ENCODE data around the gene LRGUK.
A peak's percentile ranks its signal among the peaks of the same experiment; 100 is the strongest.

LRGUK gene

GRCh38 chr7:134126146-134126545, 994 bp upstream of the LRGUK start:
- Histone ChIP-seq H4K8ac (ENCODE audit: low read length) (no peak overlapping the region), H3K4me2 (ENCODE audit: low read length, poor library complexity, severe bottlenecking) (no peak overlapping the region), H4K91ac (ENCODE audit: low read length) (no peak overlapping the region), H3K36me3 (ENCODE audit: control insufficient read depth in 1 of 2, insufficient read depth in 2 of 2, low read depth in 1 of 2, low read length in 2 of 2) (no peaks in the 10 kb centered on the region), H3K4me3 (ENCODE audit: insufficient read depth in 1 of 2, low read depth in 1 of 2, low read length in 2 of 2) (no peak overlapping the region), H2BK120ac (ENCODE audit: low read depth, low read length) (no peak overlapping the region), H3K4ac (ENCODE audit: low read depth in 1 of 2, low read length in 2 of 2) (no peak overlapping the region), H2AK5ac (ENCODE audit: low read length, severe bottlenecking) (no peak overlapping the region), H3K4me1 (ENCODE audit: control insufficient read depth, insufficient read depth, low read depth, low read length) (peaks cover 5% of the 10 kb centered on the region), H3K9me3 (ENCODE audit: control insufficient read depth, low read length) (no peaks in the 10 kb centered on the region), H2AFZ (ENCODE audit: low read depth, low read length) (no peak overlapping the region), H3K23ac (ENCODE audit: low read length in 2 of 2) (no peak overlapping the region), H3K79me1 (replicated peaks; ENCODE audit: low read length, poor library complexity, severe bottlenecking) (no peaks in the 10 kb centered on the region), H3K14ac (ENCODE audit: low read length in 2 of 2) (no peak overlapping the region), H2BK5ac (ENCODE audit: low read depth, low read length, poor library complexity, severe bottlenecking) (no peak overlapping the region), H3K27me3 (ENCODE audit: control insufficient read depth in 1 of 2, insufficient read depth in 1 of 2, low read length in 2 of 2) (peaks cover 10 to 14% of the 10 kb centered on the region in 2 experiments), H3K18ac (ENCODE audit: low read depth in 1 of 2, low read length in 2 of 2) (no peak overlapping the region), H3K27ac (ENCODE audit: low read length, poor library complexity, severe bottlenecking) (no peak overlapping the region), H2BK12ac (ENCODE audit: low read length in 2 of 2) (no peak overlapping the region), H3K9ac (ENCODE audit: low read length) (no peak overlapping the region), H2BK15ac (ENCODE audit: low read depth, poor library complexity, severe bottlenecking) (no peak overlapping the region)
- 98% methylated on average over 2 of the region's 5 CpGs for WGBS
- no peak for DNase-seq

- no peak overlapping the region for H3K27ac ChIP-seq (ENCODE audit: low read length, poor library complexity, severe bottlenecking)
- WGBS, result 23% methylated on average over 6 of the region's 6 CpGs
- no peaks in the 10 kb centered on the region for H3K9me3 ChIP-seq (ENCODE audit: control insufficient read depth, low read length)
- H3K4ac ChIP-seq (ENCODE audit: low read depth in 1 of 2, low read length in 2 of 2), result no peak overlapping the region
- H2BK5ac ChIP-seq (ENCODE audit: low read depth, low read length, poor library complexity, severe bottlenecking), result no peak overlapping the region
- no peak overlapping the region for H2BK12ac ChIP-seq (ENCODE audit: low read length in 2 of 2)
- H2AFZ ChIP-seq (ENCODE audit: low read depth, low read length), result no peak overlapping the region
- no peaks in the 10 kb centered on the region for H3K36me3 ChIP-seq (ENCODE audit: control insufficient read depth in 1 of 2, insufficient read depth in 2 of 2, low read depth in 1 of 2, low read length in 2 of 2)
- H3K14ac ChIP-seq (ENCODE audit: low read length in 2 of 2), result no peak overlapping the region
- H3K79me1 ChIP-seq (replicated peaks; ENCODE audit: low read length, poor library complexity, severe bottlenecking), result no peaks in the 10 kb centered on the region
- H2AK5ac ChIP-seq (ENCODE audit: low read length, severe bottlenecking), result no peak overlapping the region
- H2BK120ac ChIP-seq (ENCODE audit: low read depth, low read length), result no peak overlapping the region
- no peak overlapping the region for H3K18ac ChIP-seq (ENCODE audit: low read depth in 1 of 2, low read length in 2 of 2)
- H3K4me1 ChIP-seq (ENCODE audit: control insufficient read depth, insufficient read depth, low read depth, low read length), result peaks cover 5% of the 10 kb centered on the region
- peak overlapping the region; percentile 99 for H3K4me2 ChIP-seq (ENCODE audit: low read length, poor library complexity, severe bottlenecking)
- H3K4me3 ChIP-seq (ENCODE audit: insufficient read depth in 1 of 2, low read depth in 1 of 2, low read length in 2 of 2), result peak overlapping the region in 1 of 2 experiments; percentile 90
- no peak overlapping the region for H4K8ac ChIP-seq (ENCODE audit: low read length)
- peak overlapping the region; percentile 80 for H3K9ac ChIP-seq (ENCODE audit: low read length)
- H2BK15ac ChIP-seq (ENCODE audit: low read depth, poor library complexity, severe bottlenecking), result no peak overlapping the region
- no peak overlapping the region for H3K23ac ChIP-seq (ENCODE audit: low read length in 2 of 2)
- H3K27me3 ChIP-seq (ENCODE audit: control insufficient read depth in 1 of 2, insufficient read depth in 1 of 2, low read length in 2 of 2), result peaks cover 14 to 18% of the 10 kb centered on the region in 2 experiments
- no peak for DNase-seq
- H4K91ac ChIP-seq (ENCODE audit: low read length), result no peak overlapping the region
Observed at GRCh38 chr7:134126596-134126965, 559 bp upstream of the LRGUK start.

- Histone ChIP-seq H2AK5ac (ENCODE audit: low read length, severe bottlenecking) (no peak overlapping the region), H3K27ac (ENCODE audit: low read length, poor library complexity, severe bottlenecking) (no peak overlapping the region)
- 84% methylated on average over 3 of the region's 5 CpGs for WGBS
Observed at GRCh38 chr7:134128829-134129228, 1.7 kb downstream of the LRGUK start.

GRCh38 chr7:134129856-134130523, 2.9 kb downstream of the LRGUK start:
- Histone ChIP-seq H4K8ac (ENCODE audit: low read length) (no peak overlapping the region), H2AK5ac (ENCODE audit: low read length, severe bottlenecking) (no peak overlapping the region), H2BK5ac (ENCODE audit: low read depth, low read length, poor library complexity, severe bottlenecking) (no peak overlapping the region), H3K4me1 (ENCODE audit: control insufficient read depth, insufficient read depth, low read depth, low read length) (peaks cover 5% of the 10 kb centered on the region), H3K36me3 (ENCODE audit: control insufficient read depth in 1 of 2, insufficient read depth in 2 of 2, low read depth in 1 of 2, low read length in 2 of 2) (no peaks in the 10 kb centered on the region), H3K27ac (ENCODE audit: low read length, poor library complexity, severe bottlenecking) (no peak overlapping the region), H3K18ac (ENCODE audit: low read depth in 1 of 2, low read length in 2 of 2) (no peak overlapping the region), H3K4ac (ENCODE audit: low read depth in 1 of 2, low read length in 2 of 2) (no peak overlapping the region), H2BK12ac (ENCODE audit: low read length in 2 of 2) (no peak overlapping the region), H3K4me2 (ENCODE audit: low read length, poor library complexity, severe bottlenecking) (no peak overlapping the region), H2BK120ac (ENCODE audit: low read depth, low read length) (no peak overlapping the region), H2AFZ (ENCODE audit: low read depth, low read length) (no peak overlapping the region), H3K27me3 (ENCODE audit: control insufficient read depth in 1 of 2, insufficient read depth in 1 of 2, low read length in 2 of 2) (peaks cover 21 to 22% of the 10 kb centered on the region in 2 experiments), H3K9ac (ENCODE audit: low read length) (no peak overlapping the region), H4K91ac (ENCODE audit: low read length) (no peak overlapping the region), H3K23ac (ENCODE audit: low read length in 2 of 2) (no peak overlapping the region), H3K4me3 (ENCODE audit: insufficient read depth in 1 of 2, low read depth in 1 of 2, low read length in 2 of 2) (no peak overlapping the region), H2BK15ac (ENCODE audit: low read depth, poor library complexity, severe bottlenecking) (no peak overlapping the region), H3K79me1 (replicated peaks; ENCODE audit: low read length, poor library complexity, severe bottlenecking) (no peaks in the 10 kb centered on the region), H3K9me3 (ENCODE audit: control insufficient read depth, low read length) (no peaks in the 10 kb centered on the region), H3K14ac (ENCODE audit: low read length in 2 of 2) (no peak overlapping the region)
- 73% methylated on average over 1 of the region's 2 CpGs for WGBS
- DNase-seq, result no peak

More at GRCh38 chr7:134128829-134129228, 1.7 kb downstream of the LRGUK start:
- H3K4me2 ChIP-seq (ENCODE audit: low read length, poor library complexity, severe bottlenecking), result no peak overlapping the region
- H3K23ac ChIP-seq (ENCODE audit: low read length in 2 of 2), result no peak overlapping the region
- peaks cover 21 to 22% of the 10 kb centered on the region in 2 experiments for H3K27me3 ChIP-seq (ENCODE audit: control insufficient read depth in 1 of 2, insufficient read depth in 1 of 2, low read length in 2 of 2)
- H3K4me3 ChIP-seq (ENCODE audit: insufficient read depth in 1 of 2, low read depth in 1 of 2, low read length in 2 of 2), result no peak overlapping the region
- no peak overlapping the region for H2BK5ac ChIP-seq (ENCODE audit: low read depth, low read length, poor library complexity, severe bottlenecking)
- H2AFZ ChIP-seq (ENCODE audit: low read depth, low read length), result no peak overlapping the region
- no peak for DNase-seq
- no peaks in the 10 kb centered on the region for H3K9me3 ChIP-seq (ENCODE audit: control insufficient read depth, low read length)
- H2BK15ac ChIP-seq (ENCODE audit: low read depth, poor library complexity, severe bottlenecking), result no peak overlapping the region
- H3K79me1 ChIP-seq (replicated peaks; ENCODE audit: low read length, poor library complexity, severe bottlenecking), result no peaks in the 10 kb centered on the region
- no peak overlapping the region for H3K4ac ChIP-seq (ENCODE audit: low read depth in 1 of 2, low read length in 2 of 2)
- no peak overlapping the region for H2BK12ac ChIP-seq (ENCODE audit: low read length in 2 of 2)
- no peaks in the 10 kb centered on the region for H3K36me3 ChIP-seq (ENCODE audit: control insufficient read depth in 1 of 2, insufficient read depth in 2 of 2, low read depth in 1 of 2, low read length in 2 of 2)
- H4K91ac ChIP-seq (ENCODE audit: low read length), result no peak overlapping the region
- H2BK120ac ChIP-seq (ENCODE audit: low read depth, low read length), result no peak overlapping the region
- H3K14ac ChIP-seq (ENCODE audit: low read length in 2 of 2), result no peak overlapping the region
- peaks cover 5% of the 10 kb centered on the region for H3K4me1 ChIP-seq (ENCODE audit: control insufficient read depth, insufficient read depth, low read depth, low read length)
- H3K9ac ChIP-seq (ENCODE audit: low read length), result no peak overlapping the region
- H3K18ac ChIP-seq (ENCODE audit: low read depth in 1 of 2, low read length in 2 of 2), result no peak overlapping the region
- no peak overlapping the region for H4K8ac ChIP-seq (ENCODE audit: low read length)

Measured in mesenchymal stem cell (in vitro differentiated cells and primary cell).